GM19023 (cell line): ENCODE data around the gene PLA2G3.

Source experiments
- ATAC-seq: cut with Tn5 transposase; IDR thresholded peaks from one replicate; pipeline ENCODE4 v1.9.1; 2021; ENCODE audit warnings: mild to moderate bottlenecking, moderate library complexity; ENCODE audit not compliant: unreplicated experiment

Gene PLA2G3

DNA sequence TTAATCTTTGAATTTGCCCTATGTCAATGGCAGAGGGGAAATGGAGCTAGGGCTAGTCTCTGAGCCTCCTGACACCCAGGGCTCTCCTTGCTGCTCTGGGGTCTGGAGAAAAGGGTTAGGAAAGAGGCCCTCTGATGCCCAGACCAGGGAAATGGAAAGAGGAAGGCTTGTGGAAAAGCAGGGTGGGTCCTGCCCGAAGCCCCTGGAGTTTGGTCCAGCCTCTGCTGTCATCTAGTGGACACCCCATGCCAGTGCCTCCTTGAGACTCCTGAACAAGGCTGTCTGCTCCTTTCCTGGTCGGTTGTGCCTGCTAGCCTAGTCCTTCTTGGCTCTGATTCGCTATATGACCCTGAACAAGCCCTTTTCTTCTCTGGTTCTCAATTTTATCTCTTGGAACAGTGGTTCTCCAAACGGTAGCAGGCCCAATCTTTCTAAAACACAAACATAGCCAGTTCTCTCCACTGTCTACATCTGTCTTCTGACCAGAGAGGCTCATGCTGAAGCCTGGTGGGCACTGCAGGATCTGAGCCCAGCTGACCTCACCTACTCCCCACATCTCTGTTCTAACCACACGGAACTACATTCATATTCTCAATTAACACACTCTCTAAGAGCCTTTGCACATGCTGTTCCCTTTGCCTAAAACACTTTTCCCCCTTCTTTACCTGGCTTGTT, 8.8 kb upstream of the PLA2G3 start:
- no peak for ATAC-seq

GRCh38 chr22:31148488-31148887, 8.2 kb upstream of the PLA2G3 start:
- no peak for ATAC-seq

DNA sequence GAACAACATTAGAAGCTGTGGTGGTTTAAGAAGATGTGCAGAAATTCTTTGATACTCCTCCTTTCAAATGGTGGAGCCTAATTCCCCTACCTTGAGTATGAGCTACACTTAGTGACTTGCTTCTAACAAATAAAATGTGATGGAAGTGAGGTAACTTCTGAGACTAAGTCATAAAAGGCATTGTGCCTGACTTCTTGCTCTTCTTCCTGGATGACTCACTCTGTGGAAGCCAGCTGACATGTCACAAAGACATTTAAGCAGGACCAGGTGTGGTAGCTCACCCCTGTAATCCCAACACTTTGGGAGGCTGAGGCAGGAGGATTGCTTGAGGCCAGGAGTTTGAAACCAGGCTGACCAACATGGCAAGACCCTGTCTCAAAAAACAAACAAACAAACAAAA, 3.9 kb upstream of the PLA2G3 start:
- ATAC-seq, result no peak

DNA sequence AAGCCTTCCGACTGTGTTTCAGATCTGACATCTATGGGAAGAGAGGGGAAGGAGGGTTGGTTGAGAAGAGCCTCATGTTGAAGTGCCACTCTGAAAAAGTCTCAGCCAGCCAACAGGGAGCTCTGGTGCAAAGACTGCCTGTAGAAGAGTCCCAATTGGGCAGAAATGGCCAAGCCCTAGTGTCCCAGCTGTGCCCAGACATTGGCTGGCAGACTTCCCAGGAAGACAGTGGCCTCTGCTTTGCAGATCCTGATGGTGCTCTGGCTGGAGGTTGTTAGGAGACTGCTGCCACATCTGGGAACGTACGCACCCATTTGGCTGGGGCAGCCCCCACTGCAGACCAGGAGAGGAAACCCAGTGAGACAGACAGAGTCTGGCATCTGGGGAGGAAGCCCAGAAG, 3.2 kb upstream of the PLA2G3 start:
- ATAC-seq, result no peak

DNA sequence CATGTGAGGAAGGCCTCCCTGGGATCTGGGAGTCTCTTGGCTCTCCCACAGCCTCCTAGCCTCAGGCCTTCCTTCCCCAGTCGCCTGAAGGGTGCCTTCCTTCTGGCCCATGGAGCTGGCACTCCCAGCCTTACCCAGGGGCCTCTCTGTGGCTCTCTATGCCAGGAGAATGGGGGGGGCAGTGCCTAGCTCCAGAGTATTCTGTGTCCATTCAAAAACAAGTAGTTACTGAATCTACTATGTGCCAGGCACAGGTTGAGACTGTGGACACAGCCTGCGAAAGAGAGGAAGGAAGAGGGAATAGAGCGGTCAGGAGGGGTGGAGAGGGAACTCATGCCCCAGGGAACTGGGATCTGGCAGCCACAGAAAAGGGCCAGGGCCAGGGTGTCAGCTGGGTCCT, 2.7 kb upstream of the PLA2G3 start:
- no peak for ATAC-seq

DNA sequence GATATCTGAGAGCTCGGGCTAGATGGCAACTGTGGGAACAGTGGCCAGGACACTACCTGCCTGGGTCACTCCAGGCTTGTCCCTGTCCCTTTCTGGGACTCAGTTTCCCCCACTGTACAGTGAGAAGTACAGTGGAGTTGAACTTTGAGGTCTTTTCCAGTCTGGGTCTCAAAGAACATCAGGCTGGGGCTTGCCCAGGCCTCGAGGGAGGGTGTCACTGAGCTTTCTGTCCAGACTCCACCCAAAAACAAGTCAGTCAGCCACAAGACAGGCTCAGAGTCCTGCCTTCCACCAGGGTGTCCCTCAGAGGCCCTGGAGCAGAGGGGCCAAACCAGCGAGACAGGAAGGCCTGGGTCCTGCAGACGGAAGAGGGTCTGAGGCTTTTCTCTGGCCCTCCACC, 2.0 kb upstream of the PLA2G3 start:
- ATAC-seq, result no peak

GRCh38 chr22:31141551-31141950, 1.2 kb upstream of the PLA2G3 start:
- no peak for ATAC-seq

DNA sequence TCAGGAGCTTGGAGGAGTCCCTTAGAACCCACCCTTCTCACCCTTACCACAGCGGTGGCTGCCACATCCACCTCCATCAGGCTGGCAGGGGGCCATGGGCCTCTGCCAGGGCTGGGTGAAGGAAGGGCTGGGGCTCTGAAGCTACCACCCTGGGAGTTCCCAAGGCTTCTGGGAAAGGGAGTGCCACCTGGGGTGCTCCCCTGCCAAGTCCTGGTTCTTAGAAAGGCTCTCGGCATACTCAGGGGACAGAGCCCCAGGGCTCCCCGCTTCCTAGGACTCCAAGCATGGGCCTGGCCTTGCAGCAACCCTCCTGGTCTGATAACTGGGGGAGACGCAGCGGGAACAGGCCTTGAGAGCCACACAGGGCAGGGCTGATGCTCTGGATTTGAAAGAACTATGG, 438 bp upstream of the PLA2G3 start:
- ATAC-seq, result no peak

DNA sequence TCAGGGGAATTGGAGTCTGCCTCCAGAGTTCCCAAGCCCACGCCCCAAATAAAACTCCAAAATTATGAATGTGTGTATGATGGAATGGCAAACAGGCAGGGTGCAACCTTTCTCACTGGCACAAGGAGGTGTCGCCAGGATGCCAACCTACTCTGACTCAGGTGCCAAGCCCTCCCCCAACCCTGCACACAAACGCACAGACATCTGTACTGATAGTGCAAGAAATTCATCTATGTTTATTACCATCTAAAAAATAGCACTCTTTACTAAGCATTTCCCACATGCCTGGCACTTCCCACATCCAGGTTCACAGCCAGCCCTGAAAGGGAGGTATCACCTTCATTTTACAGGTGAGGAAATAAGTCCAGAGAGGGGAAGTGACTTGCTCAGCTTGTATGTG, 1.2 kb downstream of the PLA2G3 start:
- no peak for ATAC-seq

DNA sequence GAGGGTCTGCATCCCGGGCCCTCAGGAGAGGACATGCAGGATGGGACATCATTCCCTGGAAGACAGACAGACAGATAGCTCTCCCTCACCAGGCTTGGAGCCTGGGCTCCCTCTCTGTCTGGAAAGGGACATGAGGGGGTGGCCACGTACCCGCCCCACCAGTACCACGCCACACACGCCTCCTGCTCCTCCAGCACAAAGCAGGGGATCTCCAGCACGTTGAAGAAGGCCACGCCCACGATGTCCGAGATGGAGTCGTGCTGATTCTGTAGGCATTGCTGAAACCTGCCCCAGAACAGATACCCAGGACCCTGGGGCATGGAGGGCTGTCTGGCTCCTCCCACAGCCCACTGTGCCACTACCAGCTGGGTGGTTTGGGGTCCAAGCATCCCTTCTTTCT, 2.2 kb downstream of the PLA2G3 start:
- no peak for ATAC-seq

DNA sequence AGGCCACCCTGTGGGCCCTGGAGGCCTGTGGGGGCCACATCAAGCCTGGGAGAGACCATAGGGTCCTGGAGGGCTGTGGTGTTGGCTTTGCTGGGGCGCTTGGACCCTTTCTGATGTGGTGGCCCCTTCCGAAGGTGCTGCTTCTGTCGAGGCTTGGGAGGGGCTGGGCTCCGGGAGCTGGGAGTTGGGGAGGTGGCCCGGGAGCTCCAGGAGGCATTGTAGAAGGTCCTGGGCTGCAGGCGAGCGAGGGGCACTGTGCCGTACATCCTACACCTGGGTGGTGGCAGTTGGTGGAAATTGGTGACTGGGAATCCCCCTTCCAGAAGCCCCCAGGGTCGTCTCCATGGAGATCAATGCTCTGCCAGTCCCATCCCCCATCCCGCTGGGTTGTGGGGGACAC, 2.6 kb downstream of the PLA2G3 start:
- no peak for ATAC-seq

DNA sequence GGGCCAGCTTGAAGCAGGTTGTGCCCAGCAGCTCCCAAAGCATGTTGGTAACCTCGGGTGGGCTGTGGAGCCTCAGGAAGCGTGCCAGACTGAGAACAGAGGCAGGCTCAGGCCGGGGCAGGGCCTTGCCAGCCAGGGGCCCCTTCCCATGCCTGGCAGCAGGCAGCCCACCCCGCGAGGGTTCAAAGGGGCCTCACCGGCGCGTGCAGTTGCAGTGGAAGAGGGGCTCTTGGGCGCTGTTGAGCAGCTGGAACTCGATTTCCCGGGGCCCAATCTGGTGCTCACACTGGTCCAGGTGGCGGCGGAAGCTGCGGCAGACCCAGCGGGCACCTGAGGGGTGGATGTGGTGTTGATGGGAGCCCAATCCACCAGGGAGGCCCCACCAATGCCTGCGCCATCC, 3.6 kb downstream of the PLA2G3 start:
- no peak for ATAC-seq

- ATAC-seq, result no peak
Measured at GRCh38 chr22:31136155-31136554, 4.2 kb downstream of the PLA2G3 start.

- no peak for ATAC-seq
Measured at GRCh38 chr22:31135706-31136105, 4.6 kb downstream of the PLA2G3 start.

GRCh38 chr22:31134688-31135087, 5.6 kb downstream of the PLA2G3 start:
- no peak for ATAC-seq

DNA sequence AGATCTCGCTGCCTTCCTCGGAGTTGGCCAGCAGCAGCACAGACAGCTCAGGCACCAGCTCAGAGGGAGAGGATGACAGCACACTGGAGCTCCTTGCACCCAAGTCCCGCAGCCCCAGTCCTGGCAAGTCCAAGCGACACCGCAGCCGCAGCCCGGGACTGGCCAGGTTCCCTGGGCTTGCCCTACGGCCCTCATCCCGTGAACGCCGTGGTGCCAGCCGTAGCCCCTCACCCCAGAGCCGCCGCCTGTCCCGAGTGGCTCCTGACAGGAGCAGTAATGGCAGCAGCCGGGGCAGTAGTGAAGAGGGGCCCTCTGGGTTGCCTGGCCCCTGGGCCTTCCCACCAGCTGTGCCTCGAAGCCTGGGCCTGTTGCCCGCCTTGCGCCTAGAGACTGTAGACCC, 6.4 kb downstream of the PLA2G3 start:
- no peak for ATAC-seq

DNA sequence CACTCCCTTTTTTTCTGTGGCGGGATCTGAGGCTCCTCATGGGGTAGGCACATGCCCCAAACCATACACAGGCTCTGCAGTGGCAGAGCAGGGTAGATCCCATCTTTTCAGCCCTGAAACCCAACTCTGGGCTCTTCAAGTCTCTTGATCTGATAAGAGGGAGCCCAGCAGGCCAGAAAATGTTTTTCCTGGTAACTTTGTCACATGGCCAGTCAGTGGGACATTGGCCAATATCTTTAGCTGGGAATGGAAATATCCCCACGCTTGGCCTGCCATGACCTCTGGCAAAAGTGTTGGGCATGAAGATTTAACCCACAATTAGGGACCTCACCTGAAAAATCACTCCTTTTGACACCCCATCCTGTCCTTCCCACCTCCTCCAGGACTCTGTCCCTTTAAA, 9.4 kb downstream of the PLA2G3 start:
- ATAC-seq, result no peak

DNA sequence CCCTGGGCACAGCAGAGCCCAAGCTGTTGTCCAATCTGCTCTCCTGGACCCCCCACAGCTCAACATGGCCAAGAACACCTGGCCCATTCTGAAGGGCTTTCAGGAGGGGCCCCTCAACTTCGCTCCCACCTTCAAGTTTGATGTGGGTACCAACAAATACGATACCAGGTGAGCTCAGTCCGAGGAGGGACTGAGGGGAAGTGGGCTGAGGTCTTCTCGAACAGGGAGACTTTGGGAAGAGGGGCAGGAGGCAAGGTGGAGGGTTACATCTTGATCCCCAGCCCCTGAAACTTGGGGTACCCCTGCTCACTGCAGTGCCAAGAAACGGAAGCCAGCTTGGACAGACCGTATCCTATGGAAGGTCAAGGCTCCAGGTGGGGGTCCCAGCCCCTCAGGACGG, 12.2 kb downstream of the PLA2G3 start:
- no peak for ATAC-seq

- no peak for ATAC-seq
Measured at GRCh38 chr22:31127181-31127772, 13.0 kb downstream of the PLA2G3 start.

- no peak for ATAC-seq
Measured at GRCh38 chr22:31126869-31127175, 13.5 kb downstream of the PLA2G3 start.

GRCh38 chr22:31126128-31126868, 14.0 kb downstream of the PLA2G3 start:
- no peak for ATAC-seq

DNA sequence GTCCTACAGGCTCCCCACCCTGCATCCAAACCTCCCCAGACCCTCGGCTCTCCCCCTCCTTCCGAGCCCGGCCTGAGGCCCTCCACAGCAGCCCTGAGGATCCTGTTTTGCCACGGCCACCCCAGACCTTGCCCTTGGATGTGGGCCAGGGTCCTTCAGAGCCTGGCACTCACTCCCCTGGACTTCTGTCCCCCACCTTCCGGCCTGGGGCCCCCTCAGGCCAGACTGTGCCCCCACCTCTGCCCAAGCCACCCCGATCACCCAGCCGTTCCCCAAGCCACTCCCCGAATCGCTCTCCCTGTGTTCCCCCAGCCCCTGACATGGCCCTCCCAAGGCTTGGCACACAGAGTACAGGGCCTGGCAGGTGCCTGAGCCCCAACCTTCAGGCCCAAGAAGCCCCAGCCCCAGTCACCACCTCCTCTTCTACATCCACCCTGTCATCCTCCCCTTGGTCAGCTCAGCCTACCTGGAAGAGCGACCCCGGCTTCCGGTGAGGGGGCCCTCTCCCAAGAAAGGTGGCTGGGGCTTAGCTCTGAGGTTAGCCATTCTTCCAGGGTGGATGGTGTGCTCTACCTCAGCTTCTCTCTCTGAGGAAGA, 14.7 kb downstream of the PLA2G3 start:
- no peak for ATAC-seq
